ENCODE data around the gene CNOT11.

DNA sequence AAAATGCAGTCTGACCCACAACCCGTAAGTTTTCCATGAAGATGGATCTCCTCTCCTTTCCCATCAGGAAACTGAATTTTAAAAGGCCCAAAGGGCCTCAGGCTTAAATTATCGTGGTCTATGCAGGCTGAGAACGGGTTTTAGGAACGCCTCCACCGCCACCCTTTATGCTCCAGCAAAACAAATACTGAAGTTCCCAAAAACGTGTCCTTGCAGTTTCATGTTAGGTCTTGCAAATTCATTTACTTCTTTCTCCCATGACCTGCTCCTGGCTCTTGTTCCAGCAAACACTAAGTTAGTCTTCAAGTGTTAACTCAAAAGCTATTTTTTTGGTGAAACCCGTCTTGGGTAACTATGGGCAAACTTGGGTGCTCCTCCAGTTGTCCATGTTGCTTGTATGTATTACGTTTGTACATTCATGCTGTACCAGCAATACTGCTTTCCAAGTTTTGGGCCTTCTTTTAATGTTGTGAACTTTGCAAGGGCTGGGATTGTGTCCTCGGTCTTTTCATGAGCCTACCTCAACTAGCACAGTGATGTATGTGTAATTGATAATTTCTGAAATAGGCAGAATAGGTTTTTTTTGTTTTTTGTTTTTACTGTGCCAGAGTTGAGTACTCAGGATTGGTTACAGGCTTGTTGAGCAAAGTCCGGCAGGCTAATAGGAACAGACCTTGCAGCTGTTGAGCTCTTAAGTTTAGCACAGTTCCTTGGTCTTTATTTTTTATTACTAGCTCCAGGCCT lies 57.6 kb downstream of the CNOT11 start:
- TF ChIP-seq, protein P1, sequence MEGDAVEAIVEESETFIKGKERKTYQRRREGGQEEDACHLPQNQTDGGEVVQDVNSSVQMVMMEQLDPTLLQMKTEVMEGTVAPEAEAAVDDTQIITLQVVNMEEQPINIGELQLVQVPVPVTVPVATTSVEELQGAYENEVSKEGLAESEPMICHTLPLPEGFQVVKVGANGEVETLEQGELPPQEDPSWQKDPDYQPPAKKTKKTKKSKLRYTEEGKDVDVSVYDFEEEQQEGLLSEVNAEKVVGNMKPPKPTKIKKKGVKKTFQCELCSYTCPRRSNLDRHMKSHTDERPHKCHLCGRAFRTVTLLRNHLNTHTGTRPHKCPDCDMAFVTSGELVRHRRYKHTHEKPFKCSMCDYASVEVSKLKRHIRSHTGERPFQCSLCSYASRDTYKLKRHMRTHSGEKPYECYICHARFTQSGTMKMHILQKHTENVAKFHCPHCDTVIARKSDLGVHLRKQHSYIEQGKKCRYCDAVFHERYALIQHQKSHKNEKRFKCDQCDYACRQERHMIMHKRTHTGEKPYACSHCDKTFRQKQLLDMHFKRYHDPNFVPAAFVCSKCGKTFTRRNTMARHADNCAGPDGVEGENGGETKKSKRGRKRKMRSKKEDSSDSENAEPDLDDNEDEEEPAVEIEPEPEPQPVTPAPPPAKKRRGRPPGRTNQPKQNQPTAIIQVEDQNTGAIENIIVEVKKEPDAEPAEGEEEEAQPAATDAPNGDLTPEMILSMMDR (conservative IDR thresholded peaks at IDR 0.05): no peak
- TF ChIP-seq ZFX (IDR thresholded peaks at IDR 0.05): no peak
